Lower lobe of right lung (tissue), 2 donors: Measurements from ENCODE around the gene IKZF5. TPM values are rescaled to one million over a fixed set of nuclear protein-coding genes. Genes with fewer than 3 reads are reported as not detected.

Source experiments
- ATAC-seq, 2 donors: fragments of 200-7000 bp; cut with Tn5 transposase; one replicate each; pipeline ENCODE4 v1.9.1; 2020 to 2022; ENCODE audit warnings: mild to moderate bottlenecking in 2 of 2, moderate library complexity in 2 of 2
- DNase-seq: peaks from one replicate; pipeline ENCODE4 v3.0.0-alpha.2; 2020
- H3K27ac ChIP-seq: fragments of 200-600 bp; one replicate; pipeline ENCODE4 v1.8.0; 2022
- H3K27me3 ChIP-seq: fragments of 200-600 bp; one replicate; pipeline ENCODE4 v1.8.0; 2022; ENCODE audit warnings: low read depth
- H3K36me3 ChIP-seq: fragments of 200-600 bp; one replicate; pipeline ENCODE4 v1.8.0; 2022; ENCODE audit warnings: mild to moderate bottlenecking
- H3K4me1 ChIP-seq: fragments of 200-600 bp; one replicate; pipeline ENCODE4 v1.8.0; 2022
- H3K4me3 ChIP-seq: fragments of 200-600 bp; one replicate; pipeline ENCODE4 v1.8.0; 2022; ENCODE audit warnings: mild to moderate bottlenecking
- H3K9me3 ChIP-seq: fragments of 200-600 bp; one replicate; pipeline ENCODE4 v1.8.0; 2022
- intact Hi-C: fragments of 100-400 bp; cut with DNase I; formaldehyde crosslinking; loops from one replicate; pipeline ENCODE4 v1.11.0; 2022
- total RNA-seq: library from RNA; stranded (reverse); fragmentation: NEBNext Ultra II Directional; extraction: Animal tissue kit (Norgen Biotek cat#: 25700); gene quantifications from one replicate; pipeline ENCODE4 v1.2.1, GENCODE V29; 2021
- TF ChIP-seq, protein P1 (sequence below): fragments of 200-600 bp; IDR thresholded peaks from one replicate; pipeline ENCODE4 v1.8.0; 2022; ENCODE audit warnings: antibody characterized with exemption, mild to moderate bottlenecking
- donor health status: DM: no; HTN: yes; CAD: no; lungs with severe emphysema.

IKZF5 gene
- total RNA-seq, 1 donor from 2014 or later = 20.1 TPM

DNA sequence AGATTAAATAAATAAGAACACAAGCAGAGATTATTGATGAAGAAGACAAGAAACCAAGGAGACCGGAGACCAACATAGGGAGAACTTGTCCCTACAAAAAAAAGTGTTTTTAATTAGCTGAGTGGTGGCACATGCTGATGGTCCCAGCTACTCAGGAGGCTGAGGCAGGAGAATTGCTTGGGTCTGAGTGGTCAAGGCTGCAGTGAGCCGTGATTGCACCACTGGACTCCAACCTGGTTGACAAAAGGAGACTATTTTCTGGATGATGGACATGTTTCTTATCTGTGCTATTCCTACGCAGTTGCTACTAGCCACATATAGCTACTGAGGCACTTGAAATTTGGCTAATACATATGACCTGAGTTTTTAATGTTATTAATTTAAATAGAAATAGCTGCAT is 9.7 kb downstream of the IKZF5 start:
- intact Hi-C loops = no loop called here
- Histone ChIP-seq H3K36me3 (peaks cover 44% of the 10 kb centered on the region), H3K4me3 (no peak overlapping the region), H3K27ac (no peak overlapping the region), H3K9me3 (no peaks in the 10 kb centered on the region), H3K27me3 (no peaks in the 10 kb centered on the region), H3K4me1 (peaks cover 9% of the 10 kb centered on the region)
- DNase-seq (no peak), ATAC-seq (no peak)
- TF ChIP-seq, protein P1, sequence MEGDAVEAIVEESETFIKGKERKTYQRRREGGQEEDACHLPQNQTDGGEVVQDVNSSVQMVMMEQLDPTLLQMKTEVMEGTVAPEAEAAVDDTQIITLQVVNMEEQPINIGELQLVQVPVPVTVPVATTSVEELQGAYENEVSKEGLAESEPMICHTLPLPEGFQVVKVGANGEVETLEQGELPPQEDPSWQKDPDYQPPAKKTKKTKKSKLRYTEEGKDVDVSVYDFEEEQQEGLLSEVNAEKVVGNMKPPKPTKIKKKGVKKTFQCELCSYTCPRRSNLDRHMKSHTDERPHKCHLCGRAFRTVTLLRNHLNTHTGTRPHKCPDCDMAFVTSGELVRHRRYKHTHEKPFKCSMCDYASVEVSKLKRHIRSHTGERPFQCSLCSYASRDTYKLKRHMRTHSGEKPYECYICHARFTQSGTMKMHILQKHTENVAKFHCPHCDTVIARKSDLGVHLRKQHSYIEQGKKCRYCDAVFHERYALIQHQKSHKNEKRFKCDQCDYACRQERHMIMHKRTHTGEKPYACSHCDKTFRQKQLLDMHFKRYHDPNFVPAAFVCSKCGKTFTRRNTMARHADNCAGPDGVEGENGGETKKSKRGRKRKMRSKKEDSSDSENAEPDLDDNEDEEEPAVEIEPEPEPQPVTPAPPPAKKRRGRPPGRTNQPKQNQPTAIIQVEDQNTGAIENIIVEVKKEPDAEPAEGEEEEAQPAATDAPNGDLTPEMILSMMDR = no peak

DNA sequence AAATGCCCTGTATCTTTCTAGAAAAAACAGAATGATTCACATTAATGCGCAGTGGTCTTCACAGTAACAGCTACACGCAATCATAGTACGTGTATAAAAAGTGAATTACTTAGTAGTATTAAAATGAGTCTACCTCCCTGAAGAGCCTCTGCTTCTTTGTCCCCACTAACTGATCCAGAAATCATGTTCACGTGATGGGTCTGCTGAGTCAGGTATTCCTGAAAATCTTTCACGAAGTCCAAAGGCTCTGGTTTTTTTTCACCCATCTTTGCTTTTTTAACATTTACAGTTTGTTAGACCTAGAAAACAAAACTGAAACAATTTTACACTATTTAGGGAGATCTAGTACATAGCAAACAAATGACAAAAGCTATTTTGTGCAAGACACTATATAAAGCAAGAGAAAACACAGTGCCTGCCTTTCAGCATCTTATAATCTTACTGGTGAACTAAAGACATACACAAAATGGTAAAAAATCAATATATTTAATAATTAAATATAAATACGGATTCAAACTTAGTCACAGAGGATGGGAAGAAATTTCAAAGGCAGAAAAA is 10.2 kb downstream of the IKZF5 start:
- H3K9me3 ChIP-seq = no peaks in the 10 kb centered on the region
- intact Hi-C loops = no loop called here
- H3K4me3 ChIP-seq = no peak overlapping the region
- H3K36me3 ChIP-seq = peaks cover 49% of the 10 kb centered on the region
- no peak overlapping the region for H3K27ac ChIP-seq
- TF ChIP-seq, protein P1 = no peak
- H3K27me3 ChIP-seq = no peaks in the 10 kb centered on the region
- peaks cover 6% of the 10 kb centered on the region for H3K4me1 ChIP-seq
- no peak for DNase-seq
- no peak for ATAC-seq

DNA sequence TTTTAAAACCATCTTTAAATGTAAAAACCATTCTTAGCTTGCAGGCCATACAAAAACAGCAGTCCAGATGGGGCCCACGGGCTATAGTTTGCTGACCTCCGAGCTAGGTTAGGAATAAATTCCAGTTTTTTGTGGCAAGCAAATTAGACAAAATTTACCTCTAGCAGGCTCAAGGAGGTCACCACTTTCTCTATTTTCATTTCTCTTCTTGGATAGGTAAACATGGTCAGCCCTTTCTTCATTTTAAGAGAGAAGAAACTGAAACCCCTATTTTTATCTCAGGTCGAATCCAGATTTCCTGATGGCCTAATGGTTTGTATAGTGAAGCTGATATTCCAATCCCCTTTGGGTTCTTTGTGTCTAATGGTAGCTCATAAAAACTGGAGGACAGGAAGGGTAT is 10.7 kb downstream of the IKZF5 start:
- Histone ChIP-seq H3K27ac (no peak overlapping the region), H3K9me3 (no peaks in the 10 kb centered on the region), H3K27me3 (no peaks in the 10 kb centered on the region), H3K36me3 (peaks cover 55% of the 10 kb centered on the region), H3K4me3 (no peak overlapping the region), H3K4me1 (peaks cover 6% of the 10 kb centered on the region)
- TF ChIP-seq, protein P1 = no peak
- DNase-seq (no peak), ATAC-seq (no peak)
- intact Hi-C loops = no loop called here

DNA sequence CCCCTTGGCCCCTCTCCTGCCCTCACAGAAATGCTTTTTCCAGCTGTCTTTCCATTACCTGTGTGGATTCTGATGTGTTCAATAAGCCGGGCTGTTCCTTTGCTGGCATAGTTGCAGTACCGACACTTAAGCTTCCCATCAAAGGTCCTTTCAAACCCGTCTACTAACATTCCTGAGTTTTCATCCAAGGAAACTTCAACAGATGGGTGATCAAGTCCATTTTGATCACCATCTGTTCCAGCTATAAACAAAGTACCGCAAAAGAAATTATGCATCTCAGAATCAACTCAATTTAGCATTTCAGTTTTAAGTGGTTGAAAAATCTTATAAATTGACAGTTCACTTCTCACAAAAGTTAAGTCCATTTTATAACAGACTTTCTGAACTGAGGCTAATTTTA is 12.7 kb downstream of the IKZF5 start:
- Histone ChIP-seq H3K36me3 (peaks cover 73% of the 10 kb centered on the region), H3K9me3 (no peaks in the 10 kb centered on the region), H3K4me3 (no peak overlapping the region), H3K4me1 (peaks cover 6% of the 10 kb centered on the region), H3K27me3 (no peaks in the 10 kb centered on the region), H3K27ac (no peak overlapping the region)
- intact Hi-C loops = no loop called here
- DNase-seq (no peak), ATAC-seq (no peak)
- TF ChIP-seq, protein P1 = no peak

DNA sequence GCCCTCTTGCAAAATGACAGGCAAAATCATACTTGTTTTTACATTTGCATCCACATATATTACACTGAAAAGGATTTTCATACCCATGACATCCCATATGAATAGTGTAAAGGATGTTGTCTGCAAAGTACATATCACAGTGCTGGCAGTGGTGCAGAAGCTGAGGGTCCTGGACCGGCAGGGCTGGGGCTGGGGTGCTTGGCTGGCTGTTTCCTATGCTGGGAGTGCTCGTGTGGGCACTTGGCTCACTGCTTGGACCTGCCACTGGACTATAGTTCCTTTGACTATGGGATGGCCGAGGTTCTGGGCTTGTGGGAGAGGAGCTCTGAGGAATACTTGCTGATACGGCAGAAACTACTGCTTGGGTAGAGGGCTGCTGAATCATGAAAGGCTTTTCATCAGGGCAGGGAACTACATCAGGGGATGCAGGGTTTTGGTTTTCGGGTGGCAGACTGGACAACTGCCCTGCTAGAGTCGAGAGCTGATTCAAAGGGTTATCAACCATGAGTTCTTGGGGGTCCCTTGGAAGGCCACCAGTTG is 14.7 kb downstream of the IKZF5 start:
- Histone ChIP-seq H3K36me3 (peaks cover 85% of the 10 kb centered on the region), H3K9me3 (no peaks in the 10 kb centered on the region), H3K27ac (no peak overlapping the region), H3K4me1 (no peaks in the 10 kb centered on the region), H3K27me3 (no peaks in the 10 kb centered on the region), H3K4me3 (no peak overlapping the region)
- TF ChIP-seq, protein P1 = no peak
- no peak for DNase-seq
- ATAC-seq = no peak
- intact Hi-C loops = no loop called here
